Astrocyte of the cerebellum (primary cell): ENCODE data around the gene NECTIN2.
A peak's percentile ranks its signal among the peaks of the same experiment; 100 is the strongest.
"Not testable (repeated sequence)": the region's sequence is repeated elsewhere in the genome, so short reads cannot be mapped to it uniquely, and the experiment has no call there.

Experiments
- DNase-seq: peaks from one replicate; pipeline ENCODE4 v3.0.0-alpha.2; 2011; ENCODE audit warnings: low read depth
- H3K4me3 ChIP-seq: 2 replicates; pipeline ENCODE4 v1.5.1; 2011; ENCODE audit warnings: mild to moderate bottlenecking, low read depth, low read length, moderate library complexity
- in situ Hi-C: cut with HindIII; loops from 2 replicates; pipeline ENCODE4 v1.10.0; 2017; ENCODE audit warnings: low sequenced_read_pairs
- TF ChIP-seq, protein P1 (sequence below): IDR thresholded peaks from 2 replicates; pipeline ENCODE4 v1.5.1; 2012; ENCODE audit warnings: low read length, low read depth, moderate library complexity, mild to moderate bottlenecking; ENCODE audit errors: missing control alignments

The NECTIN2 gene

GRCh38 chr19:44883922-44884321 is 37.8 kb downstream of the NECTIN2 start:
- in situ Hi-C loops = no loop called here
- H3K4me3 ChIP-seq = no peak overlapping the region
- TF ChIP-seq, protein P1, sequence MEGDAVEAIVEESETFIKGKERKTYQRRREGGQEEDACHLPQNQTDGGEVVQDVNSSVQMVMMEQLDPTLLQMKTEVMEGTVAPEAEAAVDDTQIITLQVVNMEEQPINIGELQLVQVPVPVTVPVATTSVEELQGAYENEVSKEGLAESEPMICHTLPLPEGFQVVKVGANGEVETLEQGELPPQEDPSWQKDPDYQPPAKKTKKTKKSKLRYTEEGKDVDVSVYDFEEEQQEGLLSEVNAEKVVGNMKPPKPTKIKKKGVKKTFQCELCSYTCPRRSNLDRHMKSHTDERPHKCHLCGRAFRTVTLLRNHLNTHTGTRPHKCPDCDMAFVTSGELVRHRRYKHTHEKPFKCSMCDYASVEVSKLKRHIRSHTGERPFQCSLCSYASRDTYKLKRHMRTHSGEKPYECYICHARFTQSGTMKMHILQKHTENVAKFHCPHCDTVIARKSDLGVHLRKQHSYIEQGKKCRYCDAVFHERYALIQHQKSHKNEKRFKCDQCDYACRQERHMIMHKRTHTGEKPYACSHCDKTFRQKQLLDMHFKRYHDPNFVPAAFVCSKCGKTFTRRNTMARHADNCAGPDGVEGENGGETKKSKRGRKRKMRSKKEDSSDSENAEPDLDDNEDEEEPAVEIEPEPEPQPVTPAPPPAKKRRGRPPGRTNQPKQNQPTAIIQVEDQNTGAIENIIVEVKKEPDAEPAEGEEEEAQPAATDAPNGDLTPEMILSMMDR = no peak
- DNase-seq = no peak

DNA sequence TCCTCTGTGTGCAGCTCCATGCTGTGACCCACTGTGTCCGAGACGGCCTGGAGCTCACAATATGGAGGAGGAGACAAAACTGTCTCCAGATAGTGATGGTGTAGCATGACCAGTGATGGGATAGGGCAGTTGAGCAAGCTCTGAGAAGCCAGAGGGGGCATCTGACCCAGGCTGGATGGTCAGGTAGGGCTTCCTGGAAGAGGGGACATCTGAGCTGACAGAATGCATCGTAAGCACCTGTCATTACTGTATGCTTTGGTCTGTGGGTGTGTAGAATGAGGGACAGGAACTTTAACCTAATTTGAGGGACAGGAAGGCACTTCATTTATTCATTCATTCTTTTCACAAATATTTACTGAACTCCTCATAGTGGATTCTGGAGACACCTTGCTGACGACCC is 38.5 kb downstream of the NECTIN2 start:
- DNase-seq = no peak
- TF ChIP-seq, protein P1 = no peak
- in situ Hi-C loops = no loop called here
- H3K4me3 ChIP-seq = no peak overlapping the region

- TF ChIP-seq, protein P1 = no peak
- in situ Hi-C loops = no loop called here
- no peak for DNase-seq
- H3K4me3 ChIP-seq = no peak overlapping the region
These were observed 40.0 kb downstream of the NECTIN2 start for GRCh38 chr19:44886141-44886540.

DNA sequence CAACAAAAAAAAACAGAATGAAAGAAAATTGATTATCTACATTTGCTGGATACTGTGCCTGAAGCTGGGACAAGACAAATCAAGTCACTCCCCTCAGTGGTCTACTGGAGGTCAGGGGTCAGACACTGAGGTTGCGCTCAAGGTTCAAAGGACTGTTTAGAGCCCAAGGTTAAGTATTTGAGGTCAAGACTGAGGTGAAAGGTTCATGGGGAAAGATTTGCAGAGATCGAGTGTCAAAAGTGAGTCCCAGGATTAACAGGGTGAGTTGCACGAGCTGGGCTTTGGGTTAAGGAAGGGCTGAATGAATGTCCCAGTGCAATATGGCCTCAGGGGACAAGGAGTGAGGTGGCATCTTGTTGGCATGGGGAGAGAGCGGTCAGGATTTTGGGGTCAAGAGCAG is 41.6 kb downstream of the NECTIN2 start:
- H3K4me3 ChIP-seq = no peak overlapping the region
- in situ Hi-C loops = no loop called here
- DNase-seq = no peak
- TF ChIP-seq, protein P1 = no peak

GRCh38 chr19:44888335-44888734 is 42.2 kb downstream of the NECTIN2 start:
- H3K4me3 ChIP-seq, DNase-seq, in situ Hi-C loops: not testable (repeated sequence)

DNA sequence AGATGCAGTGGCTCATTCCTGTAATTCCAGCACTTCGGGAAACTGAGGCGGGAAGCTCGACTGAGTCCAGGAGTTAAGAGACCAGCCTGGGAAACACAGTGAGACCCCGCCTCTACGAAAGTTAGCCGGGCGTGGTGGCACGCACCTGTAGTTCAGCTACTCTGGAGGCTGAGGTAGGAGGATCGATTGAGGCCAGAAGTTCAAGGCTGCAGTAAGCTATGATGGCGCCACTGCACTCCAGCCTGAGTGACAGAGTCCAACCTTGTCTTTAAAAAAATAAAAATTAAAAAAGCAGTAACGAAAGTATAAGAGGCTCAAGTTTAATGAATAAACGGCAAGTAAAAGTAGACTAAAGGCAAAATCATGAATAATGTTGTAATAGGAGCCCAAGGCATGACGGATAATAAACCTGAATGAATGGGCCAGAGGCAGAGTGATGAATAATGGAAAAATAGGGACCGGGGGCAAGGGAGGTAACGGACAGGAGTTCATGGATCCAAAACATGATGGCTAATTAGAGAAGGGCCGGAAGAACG is 43.8 kb downstream of the NECTIN2 start:
- no peak for DNase-seq
- in situ Hi-C loops = no loop called here
- peak overlapping the region; percentile 46 for H3K4me3 ChIP-seq
- TF ChIP-seq, protein P1 = no peak

DNA sequence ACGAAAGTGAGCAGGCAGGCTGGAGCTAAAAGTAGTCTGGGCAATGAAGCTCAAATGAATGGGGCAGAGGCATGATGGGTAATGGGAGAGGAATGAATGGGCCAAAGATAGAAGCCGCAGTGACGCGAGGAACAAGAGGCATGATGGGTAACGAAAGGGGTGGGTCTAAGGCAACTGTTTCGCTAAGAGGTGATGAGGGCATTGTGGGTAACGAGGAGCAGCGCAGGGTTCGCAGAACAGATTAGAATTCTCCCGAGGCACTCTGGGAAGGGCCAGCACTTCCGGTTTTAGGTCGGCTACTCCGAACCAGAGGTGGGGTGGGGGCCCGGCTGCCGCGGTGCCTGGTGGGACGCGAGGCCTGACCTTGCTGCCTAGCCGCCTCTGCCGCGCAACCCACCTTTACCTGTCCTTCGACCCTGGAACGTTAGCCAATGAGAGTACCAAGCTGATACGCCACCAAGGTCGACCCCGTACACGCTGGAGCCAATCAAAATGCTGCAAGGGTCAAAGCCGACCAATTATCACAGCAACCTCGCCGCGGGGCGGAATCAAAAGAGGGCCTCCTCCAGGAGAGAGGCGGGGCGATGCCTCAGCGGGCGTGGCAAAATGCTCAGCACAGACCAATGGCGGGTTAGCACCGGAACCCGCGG is 44.4 kb downstream of the NECTIN2 start:
- in situ Hi-C loops = no loop called here
- DNase-seq = peak; percentile 100
- peak overlapping the region; percentile 46 for H3K4me3 ChIP-seq
- TF ChIP-seq, protein P1 = no peak
